Measurements from ENCODE around the gene WDR48. TPM values are rescaled to one million over a fixed set of nuclear protein-coding genes. Genes with fewer than 3 reads are reported as not detected.

The WDR48 gene
- total and polyA plus RNA-seq, 12 donors, result 8.0 to 37.2 (median 28.7) TPM

DNA sequence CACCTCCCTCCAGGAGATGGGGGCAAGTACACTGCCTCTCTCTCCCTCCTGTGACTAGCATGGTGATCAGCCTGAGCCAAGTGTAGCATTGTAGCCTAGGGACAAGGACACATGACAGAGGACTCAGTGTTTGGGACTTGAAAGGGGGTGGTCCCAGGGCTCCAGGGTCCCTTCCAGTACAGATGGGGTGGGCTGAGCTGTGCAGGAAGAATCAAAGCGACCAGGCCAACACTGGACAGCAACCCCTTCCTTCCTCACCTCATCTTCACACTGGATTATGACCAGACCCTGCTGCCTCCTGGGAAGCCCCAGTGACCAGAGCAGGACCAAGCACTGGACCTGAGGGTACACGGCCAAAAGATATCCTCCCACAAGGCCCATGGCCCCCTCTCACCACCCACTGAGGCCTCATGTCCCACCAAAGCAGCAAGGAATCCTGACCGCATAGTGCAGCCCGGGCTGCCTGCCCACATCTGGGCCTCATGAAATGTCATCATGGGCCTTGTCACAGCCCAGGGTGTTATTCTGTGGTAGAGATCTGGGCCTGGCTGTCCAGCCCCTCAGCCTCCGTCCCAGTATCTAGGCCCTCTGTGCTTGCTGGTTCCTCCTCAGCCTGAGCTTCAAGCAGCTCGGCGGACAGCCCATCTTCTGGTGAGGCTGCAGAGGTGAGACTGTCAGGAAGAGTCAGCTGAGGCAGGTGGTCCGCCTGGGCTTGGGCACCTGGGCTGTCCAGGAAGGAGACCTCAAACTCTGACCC lies 46.1 kb downstream of the WDR48 start:
- Histone ChIP-seq H3K9me3 (no peaks in the 10 kb centered on the region), H3K4me3 (no peak overlapping the region), H3K27ac (peak overlapping the region in 4 of 10 donors; percentile 6 to 70 (median 28)), H3K36me3 (peaks cover 0 to 87% (median 46%) of the 10 kb centered on the region in 9 donors), H3K27me3 (no peaks in the 10 kb centered on the region), H3K4me1 (peaks cover 0 to 33% (median 14%) of the 10 kb centered on the region in 9 donors)
- intact Hi-C loops (cut with DNase I), result no loop called here
- WGBS, 2 donors, result 80 to 82% methylated on average over 8 of the region's 8 CpGs
- TF ChIP-seq CTCF (IDR thresholded peaks at IDR 0.05), result no peak
- ATAC-seq, result peak in 5 of 8 donors; percentile 12 to 56 (median 20)
- DNase-seq, result no peak

GRCh38 chr3:39098473-39099000 lies 46.7 kb downstream of the WDR48 start:
- no peak for ATAC-seq
- intact Hi-C loops (cut with DNase I), result no loop called here
- Histone ChIP-seq H3K27me3 (no peaks in the 10 kb centered on the region), H3K27ac (peak overlapping the region in 2 of 10 donors; percentile 8 to 47), H3K4me3 (no peak overlapping the region), H3K36me3 (peaks cover 0 to 80% (median 41%) of the 10 kb centered on the region in 9 donors), H3K4me1 (peaks cover 0 to 40% (median 14%) of the 10 kb centered on the region in 9 donors), H3K9me3 (no peaks in the 10 kb centered on the region)
- 89 to 91% methylated on average over 8 of the region's 8 CpGs for WGBS, 2 donors
- DNase-seq, result no peak
- no peak for TF ChIP-seq CTCF (IDR thresholded peaks at IDR 0.05)

DNA sequence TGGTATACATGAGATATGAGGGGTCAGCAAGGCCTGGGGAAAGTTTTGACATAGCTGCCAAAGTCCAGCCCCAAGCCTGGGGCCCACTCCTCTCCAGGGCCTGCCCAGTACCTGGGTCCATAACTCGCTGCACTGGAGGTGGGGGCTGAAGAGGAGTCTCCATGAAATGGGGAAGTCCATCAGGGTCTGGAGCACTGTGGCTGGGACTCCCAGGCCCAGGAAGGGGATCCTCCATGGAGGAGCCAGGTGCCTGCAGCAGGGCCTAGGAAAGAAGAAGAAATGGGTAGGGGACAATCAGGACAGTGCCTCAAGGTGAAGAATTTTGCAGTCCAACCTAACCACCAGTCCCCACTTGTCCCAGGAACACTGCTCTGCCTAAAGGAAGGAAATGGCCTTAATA lies 47.4 kb downstream of the WDR48 start:
- Histone ChIP-seq H3K27me3 (no peaks in the 10 kb centered on the region), H3K36me3 (peaks cover 0 to 73% (median 36%) of the 10 kb centered on the region in 9 donors), H3K9me3 (no peaks in the 10 kb centered on the region), H3K4me1 (peaks cover 4 to 47% (median 22%) of the 10 kb centered on the region in 9 donors), H3K4me3 (no peak overlapping the region), H3K27ac (peak overlapping the region in 1 of 10 donors; percentile 6)
- WGBS, 2 donors, result 97 to 100% methylated on average over 1 of the region's 1 CpG
- DNase-seq (no peak), ATAC-seq (no peak)
- no peak for TF ChIP-seq CTCF (IDR thresholded peaks at IDR 0.05)
- intact Hi-C loops (cut with DNase I), result no loop called here

DNA sequence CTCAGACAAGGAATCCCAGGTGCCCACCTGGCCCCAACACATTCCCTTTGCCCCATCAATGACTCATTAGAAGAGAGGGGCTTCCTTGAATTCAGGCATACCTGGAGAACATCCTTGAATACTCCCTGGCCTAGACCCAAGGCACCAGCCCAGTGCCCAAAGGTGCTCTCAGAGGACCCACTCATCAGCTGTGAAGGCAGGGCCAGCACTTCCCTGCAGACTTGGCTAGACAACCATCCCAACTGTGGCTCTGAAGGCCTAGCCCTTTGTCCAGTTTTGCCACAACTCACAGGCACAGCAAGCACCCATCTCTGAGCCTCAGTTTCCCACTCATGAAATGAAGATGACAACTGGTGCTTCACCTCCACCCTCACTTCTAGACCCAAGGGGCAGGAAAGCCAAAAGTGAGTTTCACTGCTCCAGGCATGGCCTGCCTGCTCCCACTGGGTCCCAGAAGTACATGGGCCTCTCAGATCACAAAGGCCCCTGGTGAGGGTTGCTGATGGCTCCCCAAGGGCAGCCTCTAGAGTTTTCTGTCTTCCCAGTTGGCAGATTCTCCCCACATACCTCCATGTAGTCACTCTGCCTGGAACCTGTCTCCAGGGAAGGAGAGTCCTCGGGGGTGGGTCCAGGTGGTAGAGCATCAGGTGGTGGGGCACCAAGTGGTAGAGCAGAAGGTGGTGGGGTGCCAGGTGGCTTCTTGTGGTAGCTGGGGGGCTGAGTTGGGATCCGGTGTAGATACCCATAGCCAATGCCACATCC lies 48.1 kb downstream of the WDR48 start:
- Histone ChIP-seq H3K4me3 (no peak overlapping the region), H3K4me1 (peaks cover 10 to 53% (median 28%) of the 10 kb centered on the region in 9 donors), H3K9me3 (no peaks in the 10 kb centered on the region), H3K27ac (peak overlapping the region in 1 of 10 donors; percentile 6), H3K36me3 (peaks cover 0 to 66% (median 31%) of the 10 kb centered on the region in 9 donors), H3K27me3 (no peaks in the 10 kb centered on the region)
- WGBS, 2 donors, result 95 to 100% methylated on average over 2 of the region's 2 CpGs
- no peak for TF ChIP-seq CTCF (IDR thresholded peaks at IDR 0.05)
- ATAC-seq, result no peak
- intact Hi-C loops (cut with DNase I), result loop anchor here in 4 of 10 donors (5.0 to 10.0 kb wide), 4 partner anchors 48 to 285 kb away; partner anchors contain the start of genes SCN11A (in 1 of the 4), SLC25A38 (in 1 of the 4) and WDR48 (in 1 of the 4)
- no peak for DNase-seq

Data from heart right ventricle (tissue), 16 donors.